ENCODE measurements around the gene ITPRID1.

DNA sequence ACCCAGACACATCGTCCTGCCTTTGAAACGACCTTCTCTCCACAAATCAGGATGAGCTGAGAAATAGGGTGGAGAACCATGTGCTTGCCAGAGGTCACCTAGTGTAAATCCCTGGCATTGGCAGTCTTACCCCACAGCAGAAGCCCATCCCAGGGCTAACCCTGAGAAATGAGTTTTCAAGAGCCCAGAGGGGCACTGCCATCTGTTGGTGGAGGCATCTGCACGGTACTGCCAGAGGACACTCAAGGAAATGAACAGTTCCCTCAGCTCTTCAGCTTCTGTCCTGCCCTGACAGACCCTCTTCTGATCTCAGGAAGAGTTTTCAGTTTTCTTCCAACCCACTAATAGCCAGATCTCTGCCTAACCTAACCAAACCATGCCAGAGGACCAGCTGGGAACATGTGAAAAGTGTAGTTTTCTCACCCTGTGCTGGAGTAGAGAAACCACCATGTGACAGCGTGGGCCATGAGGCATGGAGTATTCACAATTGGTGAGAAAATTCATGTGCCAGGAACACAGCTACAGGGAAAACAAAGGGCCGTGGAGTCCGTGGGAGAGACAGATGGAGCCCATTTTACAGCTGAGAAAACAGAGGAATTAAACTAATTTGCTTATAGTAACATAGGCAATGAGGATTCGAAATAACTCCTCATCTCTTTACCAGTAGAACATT is 37.7 kb upstream of the ITPRID1 start:
- TF ChIP-seq EZH2 (IDR thresholded peaks at IDR 0.05; ENCODE audit: borderline replicate concordance, low read depth, low read length, poor library complexity, severe bottlenecking) = no peak
- TF ChIP-seq, protein P1, sequence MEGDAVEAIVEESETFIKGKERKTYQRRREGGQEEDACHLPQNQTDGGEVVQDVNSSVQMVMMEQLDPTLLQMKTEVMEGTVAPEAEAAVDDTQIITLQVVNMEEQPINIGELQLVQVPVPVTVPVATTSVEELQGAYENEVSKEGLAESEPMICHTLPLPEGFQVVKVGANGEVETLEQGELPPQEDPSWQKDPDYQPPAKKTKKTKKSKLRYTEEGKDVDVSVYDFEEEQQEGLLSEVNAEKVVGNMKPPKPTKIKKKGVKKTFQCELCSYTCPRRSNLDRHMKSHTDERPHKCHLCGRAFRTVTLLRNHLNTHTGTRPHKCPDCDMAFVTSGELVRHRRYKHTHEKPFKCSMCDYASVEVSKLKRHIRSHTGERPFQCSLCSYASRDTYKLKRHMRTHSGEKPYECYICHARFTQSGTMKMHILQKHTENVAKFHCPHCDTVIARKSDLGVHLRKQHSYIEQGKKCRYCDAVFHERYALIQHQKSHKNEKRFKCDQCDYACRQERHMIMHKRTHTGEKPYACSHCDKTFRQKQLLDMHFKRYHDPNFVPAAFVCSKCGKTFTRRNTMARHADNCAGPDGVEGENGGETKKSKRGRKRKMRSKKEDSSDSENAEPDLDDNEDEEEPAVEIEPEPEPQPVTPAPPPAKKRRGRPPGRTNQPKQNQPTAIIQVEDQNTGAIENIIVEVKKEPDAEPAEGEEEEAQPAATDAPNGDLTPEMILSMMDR (conservative IDR thresholded peaks at IDR 0.05; ENCODE audit: low read depth, low read length) = peak; percentile 42

Measured in A673 (cell line).